ENCODE results near the gene AMT.

DNA sequence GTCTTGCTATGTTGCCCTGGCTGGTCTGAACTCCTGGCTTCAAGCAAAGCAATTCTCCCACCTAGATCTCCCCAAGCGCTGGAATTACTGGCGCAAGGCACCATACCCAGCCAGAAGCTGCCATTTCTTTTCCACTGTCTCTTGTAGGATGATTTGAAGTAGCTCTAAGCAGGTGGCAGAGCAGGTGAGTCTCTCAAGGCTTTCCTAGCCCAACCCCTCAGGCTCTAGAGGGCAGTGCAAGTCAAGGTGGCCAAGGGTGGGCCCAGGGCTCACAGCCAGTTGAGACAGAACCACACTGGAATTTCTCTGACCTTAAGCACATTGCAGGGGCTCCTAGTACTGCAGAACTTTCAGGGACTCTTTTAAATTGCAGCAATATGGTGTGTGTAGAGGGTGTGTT lies 32.2 kb upstream of the AMT start:
- TF ChIP-seq, protein P1, sequence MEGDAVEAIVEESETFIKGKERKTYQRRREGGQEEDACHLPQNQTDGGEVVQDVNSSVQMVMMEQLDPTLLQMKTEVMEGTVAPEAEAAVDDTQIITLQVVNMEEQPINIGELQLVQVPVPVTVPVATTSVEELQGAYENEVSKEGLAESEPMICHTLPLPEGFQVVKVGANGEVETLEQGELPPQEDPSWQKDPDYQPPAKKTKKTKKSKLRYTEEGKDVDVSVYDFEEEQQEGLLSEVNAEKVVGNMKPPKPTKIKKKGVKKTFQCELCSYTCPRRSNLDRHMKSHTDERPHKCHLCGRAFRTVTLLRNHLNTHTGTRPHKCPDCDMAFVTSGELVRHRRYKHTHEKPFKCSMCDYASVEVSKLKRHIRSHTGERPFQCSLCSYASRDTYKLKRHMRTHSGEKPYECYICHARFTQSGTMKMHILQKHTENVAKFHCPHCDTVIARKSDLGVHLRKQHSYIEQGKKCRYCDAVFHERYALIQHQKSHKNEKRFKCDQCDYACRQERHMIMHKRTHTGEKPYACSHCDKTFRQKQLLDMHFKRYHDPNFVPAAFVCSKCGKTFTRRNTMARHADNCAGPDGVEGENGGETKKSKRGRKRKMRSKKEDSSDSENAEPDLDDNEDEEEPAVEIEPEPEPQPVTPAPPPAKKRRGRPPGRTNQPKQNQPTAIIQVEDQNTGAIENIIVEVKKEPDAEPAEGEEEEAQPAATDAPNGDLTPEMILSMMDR (IDR thresholded peaks at IDR 0.05; ENCODE audit: poor library complexity): peak; percentile 47
- TF ChIP-seq EZH2 (IDR thresholded peaks at IDR 0.05; ENCODE audit: borderline replicate concordance): no peak
- no peak for TF ChIP-seq EZH2phosphoT487 (IDR thresholded peaks at IDR 0.05; ENCODE audit: low read depth, severe bottlenecking, unreplicated experiment)

Data from hepatocyte (in vitro differentiated cells).